HG02884 (cell line): Measurements from ENCODE around the gene TLR8.
"Not testable (repeated sequence)": the region's sequence is repeated elsewhere in the genome, so short reads cannot be mapped to it uniquely, and the experiment has no call there.

Experiments
- ATAC-seq: cut with Tn5 transposase; IDR thresholded peaks from one replicate; pipeline ENCODE4 v1.9.1; 2021; ENCODE audit warnings: mild to moderate bottlenecking, moderate library complexity; ENCODE audit not compliant: unreplicated experiment

Gene TLR8

GRCh38 chrX:12896935-12897334, 9.5 kb upstream of the TLR8 start:
- ATAC-seq, result no peak

- ATAC-seq, result no peak
Measured at GRCh38 chrX:12898073-12898472, 8.3 kb upstream of the TLR8 start.

GRCh38 chrX:12899506-12899905, 6.9 kb upstream of the TLR8 start:
- no peak for ATAC-seq

- no peak for ATAC-seq
Measured at GRCh38 chrX:12901486-12901885, 4.9 kb upstream of the TLR8 start.

- no peak for ATAC-seq
Measured at GRCh38 chrX:12903646-12904045, 2.8 kb upstream of the TLR8 start.

- no peak for ATAC-seq
Measured at GRCh38 chrX:12910423-12911121, 4.2 kb downstream of the TLR8 start.

- ATAC-seq, result no peak
Measured at GRCh38 chrX:12911122-12911470, 4.7 kb downstream of the TLR8 start.

GRCh38 chrX:12912791-12913482, 6.5 kb downstream of the TLR8 start:
- no peak for ATAC-seq

- no peak for ATAC-seq
Measured at GRCh38 chrX:12917753-12918152, 11.3 kb downstream of the TLR8 start.

GRCh38 chrX:12919051-12919450, 12.6 kb downstream of the TLR8 start:
- ATAC-seq, result no peak

GRCh38 chrX:12919620-12920019, 13.2 kb downstream of the TLR8 start:
- no peak for ATAC-seq

- no peak for ATAC-seq
Measured at GRCh38 chrX:12920990-12921389, 14.6 kb downstream of the TLR8 start.

GRCh38 chrX:12921886-12922598, 15.6 kb downstream of the TLR8 start:
- ATAC-seq, result no peak

GRCh38 chrX:12922599-12922919, 16.1 kb downstream of the TLR8 start:
- no peak for ATAC-seq

GRCh38 chrX:12929701-12930100, 23.3 kb downstream of the TLR8 start:
- ATAC-seq, result no peak

- ATAC-seq, result no peak
Measured at GRCh38 chrX:12930150-12930549, 23.7 kb downstream of the TLR8 start.

GRCh38 chrX:12932244-12932643, 25.8 kb downstream of the TLR8 start:
- ATAC-seq, result no peak

- ATAC-seq, result no peak
Measured at GRCh38 chrX:12934850-12935249, 28.4 kb downstream of the TLR8 start.

GRCh38 chrX:12936947-12937346, 30.5 kb downstream of the TLR8 start:
- no peak for ATAC-seq

GRCh38 chrX:12940471-12940870, 34.1 kb downstream of the TLR8 start:
- not testable (repeated sequence) for ATAC-seq

- ATAC-seq, result not testable (repeated sequence)
Measured at GRCh38 chrX:12943592-12943991, 37.2 kb downstream of the TLR8 start.

GRCh38 chrX:12944452-12944851, 38.0 kb downstream of the TLR8 start:
- ATAC-seq, result not testable (repeated sequence)
